GM19438 (cell line): ENCODE data around the gene SULT2B1.

ENCODE experiments used
- ATAC-seq: cut with Tn5 transposase; IDR thresholded peaks from one replicate; pipeline ENCODE4 v1.9.1; 2021; ENCODE audit warnings: low read depth; ENCODE audit not compliant: unreplicated experiment

The SULT2B1 gene

GRCh38 chr19:48616491-48617056 lies 64.6 kb downstream of the SULT2B1 start:
- ATAC-seq = no peak

GRCh38 chr19:48617146-48617937 lies 65.4 kb downstream of the SULT2B1 start:
- ATAC-seq = no peak

- ATAC-seq = no peak
These were observed 66.4 kb downstream of the SULT2B1 start for GRCh38 chr19:48618278-48618915.

- peak; percentile 79 for ATAC-seq
These were observed 67.1 kb downstream of the SULT2B1 start, which contains the start of the genes RPL18 and SPHK2 for GRCh38 chr19:48618916-48619691. Gene RPL18, minus strand, starts transcription at chr19:48619178. Its CDS starts 35 bp downstream, at chr19:48619143. Gene SPHK2, plus strand, starts transcription at chr19:48619506. Its CDS starts 1,009 bp downstream, at chr19:48620515.

GRCh38 chr19:48619692-48620585 lies 68.0 kb downstream of the SULT2B1 start:
- no peak for ATAC-seq

- no peak for ATAC-seq
These were observed 71.6 kb downstream of the SULT2B1 start for GRCh38 chr19:48623556-48624066.

- peak; percentile 59 for ATAC-seq
These were observed 72.2 kb downstream of the SULT2B1 start for GRCh38 chr19:48624067-48624594.

GRCh38 chr19:48624791-48625723 lies 73.1 kb downstream of the SULT2B1 start:
- ATAC-seq = no peak

- ATAC-seq = no peak
These were observed 73.9 kb downstream of the SULT2B1 start for GRCh38 chr19:48625891-48626327.

GRCh38 chr19:48627201-48627864 lies 75.4 kb downstream of the SULT2B1 start:
- no peak for ATAC-seq

GRCh38 chr19:48627865-48628314 lies 75.9 kb downstream of the SULT2B1 start:
- no peak for ATAC-seq

GRCh38 chr19:48628486-48629296 lies 76.7 kb downstream of the SULT2B1 start:
- ATAC-seq = no peak

- no peak for ATAC-seq
These were observed 77.3 kb downstream of the SULT2B1 start for GRCh38 chr19:48629297-48629598.

GRCh38 chr19:48629599-48630295 lies 77.8 kb downstream of the SULT2B1 start:
- ATAC-seq = no peak

GRCh38 chr19:48630296-48631063 lies 78.5 kb downstream of the SULT2B1 start:
- ATAC-seq = no peak

GRCh38 chr19:48631225-48631624 lies 79.3 kb downstream of the SULT2B1 start:
- ATAC-seq = no peak
